DMS153 treated with DMSO at 0.1 percent for 48 hours (cell line): Measurements from ENCODE around the gene NPIPA2.
"Not testable (repeated sequence)": the region's sequence is repeated elsewhere in the genome, so short reads cannot be mapped to it uniquely, and the experiment has no call there.

Source experiments
- DNase-seq: peaks from one replicate; lab custom pipeline; 2025; ENCODE audit not compliant: unreplicated experiment; lab: John Stamatoyannopoulos, UW

Gene NPIPA2

GRCh38 chr16:14742273-14743128 is at the start of gene NPIPA2:
NPIPA2 (plus strand) TSS chr16:14742533; CDS start chr16:14748066, 5,533 bp downstream.
- not testable (repeated sequence) for DNase-seq

DNA sequence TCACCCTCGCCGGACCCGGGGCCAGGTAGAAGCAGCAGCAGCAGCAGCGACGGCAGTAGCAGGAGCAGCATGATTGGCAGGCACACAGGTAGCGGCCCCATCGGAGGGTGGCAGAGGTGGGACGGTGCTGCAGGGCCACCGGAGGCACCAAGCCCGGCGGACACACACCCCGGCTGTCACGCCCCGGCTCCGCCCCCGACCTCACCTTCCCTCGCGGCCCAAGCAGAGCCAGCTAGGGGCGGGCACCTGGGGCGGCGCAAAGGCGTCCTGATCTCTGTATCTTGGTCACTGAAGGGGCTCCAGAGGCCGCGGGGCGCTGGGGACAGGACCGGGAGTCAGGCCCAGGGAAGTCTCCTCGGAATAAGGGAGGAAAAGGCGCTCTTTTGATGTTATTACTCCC is 48.2 kb upstream of the NPIPA2 start, which contains the start of gene PLA2G10:
Gene PLA2G10, minus strand, starts transcription at position 180 of the 400 bp plus-strand sequence. Its CDS starts 79 bp downstream, at position 101.
- not testable (repeated sequence) for DNase-seq

- not testable (repeated sequence) for DNase-seq
These were observed 40.5 kb upstream of the NPIPA2 start for GRCh38 chr16:14701859-14702258.

DNA sequence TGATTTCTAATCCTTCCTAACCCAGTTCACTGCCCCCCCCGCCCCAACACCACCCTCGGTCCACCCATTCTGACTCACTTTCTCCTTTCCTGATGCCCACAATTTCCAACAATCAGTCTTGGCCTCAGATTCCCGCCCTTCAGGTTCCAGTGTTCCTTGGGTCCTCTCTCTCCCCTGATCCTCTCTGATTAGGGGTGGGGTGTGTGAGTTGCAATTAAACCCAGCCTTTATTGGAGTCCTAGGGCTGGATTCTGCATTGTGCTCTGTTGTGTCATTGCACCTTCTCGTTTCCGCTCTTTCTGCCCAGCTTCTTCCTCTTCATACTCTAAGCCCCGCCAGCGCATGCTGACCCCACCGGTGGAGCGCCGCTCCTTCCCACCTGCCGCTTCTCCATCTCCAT is 39.7 kb upstream of the NPIPA2 start:
- not testable (repeated sequence) for DNase-seq

DNA sequence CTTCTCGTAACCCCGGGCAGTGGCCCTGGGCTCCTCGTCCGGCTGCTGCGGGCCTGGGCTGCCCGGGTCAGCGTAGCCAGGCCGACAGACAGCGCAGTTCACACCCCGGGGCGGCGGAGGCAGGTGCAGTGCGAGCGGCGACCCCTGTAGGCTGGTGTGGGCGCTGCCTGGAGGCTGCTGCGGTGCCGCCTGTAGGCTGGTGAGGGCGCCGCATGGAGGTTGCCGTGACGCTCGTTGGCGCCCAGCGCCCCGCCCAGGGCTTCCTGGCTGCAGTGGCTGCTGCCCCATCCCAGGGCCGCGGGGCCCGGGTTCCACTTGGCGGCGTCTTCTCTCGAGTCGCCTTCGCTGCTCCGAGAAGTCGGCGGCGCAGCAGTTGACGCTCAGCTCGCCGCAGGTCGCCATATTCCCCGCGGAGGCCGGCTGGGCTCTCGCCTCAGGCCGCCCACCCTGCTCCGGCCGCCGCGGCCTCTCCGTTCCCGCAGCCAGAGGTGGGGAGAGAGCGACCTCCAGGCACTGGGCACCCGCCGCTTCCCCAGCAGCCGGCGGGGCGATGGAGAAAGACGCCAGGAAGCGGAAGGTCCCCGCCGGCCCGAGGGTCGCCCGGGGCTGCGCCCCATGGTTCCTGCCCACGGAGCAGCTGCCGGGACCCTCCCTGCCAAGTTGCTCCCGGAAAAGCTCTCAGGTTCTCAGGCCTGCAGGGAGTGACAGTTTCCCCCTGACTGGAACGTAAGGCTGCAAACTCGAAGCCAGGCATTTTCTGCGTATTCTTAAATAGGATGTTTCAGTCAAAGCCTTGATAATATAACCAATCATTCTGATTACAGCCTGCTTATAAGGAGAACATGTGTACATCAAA is 38.9 kb upstream of the NPIPA2 start, which contains the start of gene NPIPA3:
Gene NPIPA3, plus strand, starts transcription at position 256 of the 856 bp plus-strand sequence. CDS start 5,533 bp downstream, outside the sequence.
- not testable (repeated sequence) for DNase-seq

DNA sequence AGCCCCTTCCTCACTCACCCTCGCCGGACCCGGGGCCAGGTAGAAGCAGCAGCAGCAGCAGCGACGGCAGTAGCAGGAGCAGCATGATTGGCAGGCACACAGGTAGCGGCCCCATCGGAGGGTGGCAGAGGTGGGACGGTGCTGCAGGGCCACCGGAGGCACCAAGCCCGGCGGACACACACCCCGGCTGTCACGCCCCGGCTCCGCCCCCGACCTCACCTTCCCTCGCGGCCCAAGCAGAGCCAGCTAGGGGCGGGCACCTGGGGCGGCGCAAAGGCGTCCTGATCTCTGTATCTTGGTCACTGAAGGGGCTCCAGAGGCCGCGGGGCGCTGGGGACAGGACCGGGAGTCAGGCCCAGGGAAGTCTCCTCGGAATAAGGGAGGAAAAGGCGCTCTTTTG is 9.1 kb upstream of the NPIPA2 start:
- not testable (repeated sequence) for DNase-seq

- not testable (repeated sequence) for DNase-seq
These were observed 1.4 kb upstream of the NPIPA2 start for GRCh38 chr16:14740832-14741385.

DNA sequence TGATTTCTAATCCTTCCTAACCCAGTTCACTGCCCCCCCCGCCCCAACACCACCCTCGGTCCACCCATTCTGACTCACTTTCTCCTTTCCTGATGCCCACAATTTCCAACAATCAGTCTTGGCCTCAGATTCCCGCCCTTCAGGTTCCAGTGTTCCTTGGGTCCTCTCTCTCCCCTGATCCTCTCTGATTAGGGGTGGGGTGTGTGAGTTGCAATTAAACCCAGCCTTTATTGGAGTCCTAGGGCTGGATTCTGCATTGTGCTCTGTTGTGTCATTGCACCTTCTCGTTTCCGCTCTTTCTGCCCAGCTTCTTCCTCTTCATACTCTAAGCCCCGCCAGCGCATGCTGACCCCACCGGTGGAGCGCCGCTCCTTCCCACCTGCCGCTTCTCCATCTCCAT is 539 bp upstream of the NPIPA2 start:
- DNase-seq = not testable (repeated sequence)

DNA sequence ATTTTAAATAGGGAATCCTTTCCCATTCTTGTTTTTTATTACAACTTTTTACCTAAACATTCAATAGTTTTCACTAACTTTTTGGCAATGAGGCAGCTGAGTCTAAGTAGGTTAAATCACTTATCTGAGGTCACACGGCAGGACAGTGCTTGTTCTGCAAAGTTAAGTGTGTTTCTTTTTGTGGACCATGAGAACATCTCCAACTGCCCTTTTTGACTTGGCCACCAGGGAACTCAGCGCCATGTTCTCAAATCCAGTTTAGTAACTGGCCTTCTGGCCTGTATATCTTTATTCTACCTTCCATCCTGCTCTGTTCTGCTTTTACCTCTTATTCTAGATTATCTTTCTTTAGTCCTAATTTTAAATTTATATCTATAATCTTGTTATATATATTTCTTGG is 31.3 kb downstream of the NPIPA2 start:
- not testable (repeated sequence) for DNase-seq

DNA sequence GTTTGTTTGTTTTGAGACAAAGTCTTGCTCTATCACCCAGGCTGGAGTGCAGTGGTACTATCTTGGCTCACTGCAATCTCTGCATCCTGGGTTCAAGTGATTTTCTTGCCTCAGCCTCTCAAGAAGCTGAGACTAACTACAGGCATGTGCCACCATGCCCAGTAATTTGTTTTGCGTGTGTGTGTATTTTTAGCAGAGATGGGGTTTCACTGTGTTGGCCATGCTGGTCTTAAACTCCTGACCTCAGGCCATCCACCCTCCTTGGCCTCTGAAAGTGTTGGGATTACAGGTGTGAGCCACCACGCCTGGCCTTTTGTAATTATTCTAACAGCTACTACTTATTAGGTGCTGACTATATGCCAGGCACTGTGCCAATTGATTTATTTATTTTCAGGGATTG is 33.3 kb downstream of the NPIPA2 start:
- not testable (repeated sequence) for DNase-seq

DNA sequence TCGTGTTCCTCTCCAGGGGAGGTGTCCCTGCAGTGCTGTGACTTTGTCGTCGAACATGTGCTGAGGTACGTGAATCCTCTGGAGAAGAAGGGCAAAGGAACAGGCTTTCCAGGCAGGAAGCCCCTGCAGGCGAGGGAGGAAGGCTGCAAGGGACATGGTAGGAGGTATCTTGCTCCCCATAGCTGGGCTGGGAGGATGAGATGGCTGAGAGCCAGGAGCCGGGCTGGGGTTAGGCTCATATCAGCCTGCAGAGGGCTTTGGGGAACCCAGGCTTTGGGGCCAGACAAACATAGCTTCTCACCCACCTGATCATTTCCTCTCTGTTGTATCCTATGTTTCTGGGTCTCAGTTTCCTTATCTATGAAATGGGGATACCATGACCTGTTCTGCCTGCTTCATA is 34.4 kb downstream of the NPIPA2 start:
- not testable (repeated sequence) for DNase-seq

- DNase-seq = not testable (repeated sequence)
These were observed 37.1 kb downstream of the NPIPA2 start for GRCh38 chr16:14779368-14779877.

GRCh38 chr16:14786180-14786579 is 43.8 kb downstream of the NPIPA2 start:
- DNase-seq = not testable (repeated sequence)

GRCh38 chr16:14789577-14789976 is 47.2 kb downstream of the NPIPA2 start:
- not testable (repeated sequence) for DNase-seq

GRCh38 chr16:14790320-14790956 is 48.1 kb downstream of the NPIPA2 start:
- not testable (repeated sequence) for DNase-seq

DNA sequence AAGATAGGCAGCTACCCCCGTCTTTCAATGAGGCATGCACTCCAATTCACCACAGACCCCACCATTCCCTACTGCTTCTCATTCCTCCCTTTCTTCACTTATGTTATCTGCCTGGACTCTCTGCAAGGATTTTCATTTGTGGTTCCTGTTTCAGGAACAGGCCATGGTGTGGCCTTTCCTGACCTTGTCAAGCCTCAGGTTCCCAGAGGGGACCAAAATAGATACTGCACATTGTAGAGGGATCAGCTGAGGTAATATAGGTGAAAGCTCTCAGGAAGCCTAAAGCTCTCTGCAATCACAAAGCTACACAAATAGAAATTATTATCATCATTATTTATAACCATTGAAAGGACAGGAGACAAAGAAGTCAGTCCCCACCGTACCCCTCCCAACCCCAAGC is 50.6 kb downstream of the NPIPA2 start:
- not testable (repeated sequence) for DNase-seq

- DNase-seq = not testable (repeated sequence)
These were observed 55.2 kb downstream of the NPIPA2 start for GRCh38 chr16:14797558-14797957.

GRCh38 chr16:14803577-14803976 is 61.2 kb downstream of the NPIPA2 start:
- DNase-seq = not testable (repeated sequence)

DNA sequence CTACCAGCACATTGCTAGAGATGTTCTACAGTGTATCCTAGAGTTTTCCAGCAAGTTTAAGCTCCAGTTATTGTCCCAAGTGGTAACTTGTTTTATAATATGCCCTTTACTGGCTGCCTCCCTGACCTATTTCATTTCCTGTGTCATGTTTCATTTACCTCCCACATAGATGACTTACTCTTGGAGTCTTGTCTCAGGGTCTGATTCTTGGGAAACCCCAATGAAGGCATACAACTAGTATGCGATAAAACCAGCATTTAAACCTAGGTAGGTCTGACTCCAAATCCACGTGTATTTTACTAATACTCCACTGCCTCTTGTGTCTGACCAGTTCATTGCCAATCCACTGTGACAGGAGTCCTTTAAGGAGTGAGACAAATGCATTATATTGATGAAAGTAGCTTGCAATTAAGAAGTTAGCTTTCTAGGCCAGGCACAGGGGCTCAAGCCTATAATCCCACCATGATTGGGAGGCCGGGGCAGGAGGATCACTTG is 64.9 kb downstream of the NPIPA2 start:
- DNase-seq = not testable (repeated sequence)

- DNase-seq = not testable (repeated sequence)
These were observed 71.6 kb downstream of the NPIPA2 start for GRCh38 chr16:14813890-14814289.
